Testis (tissue), 3 donors: ENCODE results near the gene SEMA5A. TPM values are rescaled to one million over a fixed set of nuclear protein-coding genes. Genes with fewer than 3 reads are reported as not detected.

ENCODE experiments used
- DNase-seq: peaks from one replicate; pipeline ENCODE4 v3.0.0-alpha.2; 2019
- H3K27ac ChIP-seq, 2 donors: fragments of 200-600 bp; sonication (generic); one replicate each; pipeline ENCODE4 v1.5.1; 2019
- H3K27me3 ChIP-seq: fragments of 200-600 bp; sonication (generic); one replicate; pipeline ENCODE4 v1.5.1; 2019
- H3K36me3 ChIP-seq: fragments of 200-600 bp; sonication (generic); one replicate; pipeline ENCODE4 v1.5.1; 2017; ENCODE audit warnings: low read depth; ENCODE audit errors: missing control alignments
- H3K4me1 ChIP-seq: fragments of 200-600 bp; sonication (generic); one replicate; pipeline ENCODE4 v1.5.1; 2019
- H3K4me3 ChIP-seq, 2 donors: fragments of 200-600 bp; sonication (generic); one replicate each; pipeline ENCODE4 v1.5.1; 2017 to 2019
- H3K9me3 ChIP-seq: fragments of 200-600 bp; sonication (generic); one replicate; pipeline ENCODE4 v1.5.1; 2017
- CTCF ChIP-seq, 3 experiments: fragments of 450-650 bp in 2 of 3; fragments of 200-600 bp in 1 of 3; sonication (generic) in 1 of 3; IDR thresholded peaks; one replicate each; pipeline ENCODE4 v1.5.1; 2016 to 2019; ENCODE audit warnings: antibody characterized with exemption in 3 of 3, mild to moderate bottlenecking in 2 of 3, moderate library complexity in 1 of 3
- POLR2A ChIP-seq: fragments of 450-650 bp; IDR thresholded peaks from one replicate; pipeline ENCODE4 v1.6.1; 2017; ENCODE audit warnings: antibody characterized with exemption, mild to moderate bottlenecking, moderate library complexity
- WGBS, 2 donors: methylation state at CpG; one replicate each; pipeline ENCODE4 v1.1.5; 2018; 5-methylcytosine and 5-hydroxymethylcytosine counted together
- intact Hi-C: fragments of 100-400 bp; cut with DNase I; formaldehyde crosslinking; loops from one replicate; pipeline ENCODE4 v1.15.1; 2023; ENCODE audit warnings: low total_unique reads
- polyA plus RNA-seq: library from polyadenylated mRNA; stranded (reverse); fragments of 350-450 nt; fragmentation: Illumina TruSeq; extraction: RNeasy Lipid Tissue Mini Kit (QIAGEN cat#74804); gene quantifications from one replicate; pipeline ENCODE4 v1.2.3, GENCODE V29; 2014; ENCODE audit warnings: low read depth, low replicate concordance; ENCODE audit not compliant: insufficient read depth
- total RNA-seq, 2 donors: library from RNA; depleted of rRNA; stranded (reverse); fragments of >200 nt; gene quantifications; one replicate each; pipeline ENCODE4 v1.2.3, GENCODE V29; 2016

SEMA5A gene
- total and polyA plus RNA-seq, 3 donors from 2014 or later = 3.4 to 12.8 (median 5.4) TPM

- no peak for TF ChIP-seq CTCF (IDR thresholded peaks at IDR 0.05)
- no peak for TF ChIP-seq POLR2A
- H3K4me1 ChIP-seq = no peaks in the 10 kb centered on the region
- H3K27ac ChIP-seq = no peak overlapping the region
- DNase-seq = no peak
- intact Hi-C loops = no loop called here
- H3K9me3 ChIP-seq = no peaks in the 10 kb centered on the region
- no peaks in the 10 kb centered on the region for H3K27me3 ChIP-seq
- no peak overlapping the region for H3K4me3 ChIP-seq
- no peaks in the 10 kb centered on the region for H3K36me3 ChIP-seq
These were observed 361.9 kb downstream of the SEMA5A start for GRCh38 chr5:9183992-9184391.

GRCh38 chr5:9182899-9183695, 362.8 kb downstream of the SEMA5A start:
- no peak for DNase-seq
- intact Hi-C loops = no loop called here

GRCh38 chr5:9176641-9177040, 369.2 kb downstream of the SEMA5A start:
- H3K4me3 ChIP-seq = no peak overlapping the region
- no peaks in the 10 kb centered on the region for H3K9me3 ChIP-seq
- H3K27ac ChIP-seq = no peak overlapping the region
- no peak for DNase-seq
- no peaks in the 10 kb centered on the region for H3K36me3 ChIP-seq
- H3K27me3 ChIP-seq = no peaks in the 10 kb centered on the region
- no peaks in the 10 kb centered on the region for H3K4me1 ChIP-seq
- intact Hi-C loops = no loop called here
- TF ChIP-seq POLR2A = no peak

More at GRCh38 chr5:9182899-9183695, 362.8 kb downstream of the SEMA5A start:
- TF ChIP-seq CTCF (IDR thresholded peaks at IDR 0.05) (no peak), POLR2A (no peak)
- Histone ChIP-seq H3K27ac (no peak overlapping the region), H3K4me3 (no peak overlapping the region), H3K27me3 (no peaks in the 10 kb centered on the region), H3K4me1 (no peaks in the 10 kb centered on the region), H3K36me3 (no peaks in the 10 kb centered on the region), H3K9me3 (no peaks in the 10 kb centered on the region)
- 83 to 93% methylated on average over 7 to 11 of the region's 11 CpGs for WGBS, 2 donors

- TF ChIP-seq POLR2A = no peak
- TF ChIP-seq CTCF (IDR thresholded peaks at IDR 0.05) = no peak
- Histone ChIP-seq H3K4me3 (no peak overlapping the region), H3K4me1 (no peaks in the 10 kb centered on the region), H3K27ac (no peak overlapping the region), H3K27me3 (no peaks in the 10 kb centered on the region), H3K36me3 (no peaks in the 10 kb centered on the region), H3K9me3 (no peaks in the 10 kb centered on the region)
- 65 to 69% methylated on average over 3 of the region's 3 CpGs for WGBS, 2 donors
- intact Hi-C loops = no loop called here
- no peak for DNase-seq
These were observed 371.4 kb downstream of the SEMA5A start for GRCh38 chr5:9174446-9174845.

GRCh38 chr5:9173281-9174048, 372.4 kb downstream of the SEMA5A start:
- Histone ChIP-seq H3K27ac (no peak overlapping the region), H3K9me3 (no peaks in the 10 kb centered on the region), H3K27me3 (no peaks in the 10 kb centered on the region), H3K36me3 (no peaks in the 10 kb centered on the region), H3K4me1 (no peaks in the 10 kb centered on the region), H3K4me3 (no peak overlapping the region)
- intact Hi-C loops = no loop called here
- WGBS, 2 donors = 48 to 67% methylated on average over 3 of the region's 3 CpGs
- TF ChIP-seq CTCF (IDR thresholded peaks at IDR 0.05) (no peak), POLR2A (no peak)
- no peak for DNase-seq
